ENCODE measurements around the gene OPA3.

Gene OPA3

DNA sequence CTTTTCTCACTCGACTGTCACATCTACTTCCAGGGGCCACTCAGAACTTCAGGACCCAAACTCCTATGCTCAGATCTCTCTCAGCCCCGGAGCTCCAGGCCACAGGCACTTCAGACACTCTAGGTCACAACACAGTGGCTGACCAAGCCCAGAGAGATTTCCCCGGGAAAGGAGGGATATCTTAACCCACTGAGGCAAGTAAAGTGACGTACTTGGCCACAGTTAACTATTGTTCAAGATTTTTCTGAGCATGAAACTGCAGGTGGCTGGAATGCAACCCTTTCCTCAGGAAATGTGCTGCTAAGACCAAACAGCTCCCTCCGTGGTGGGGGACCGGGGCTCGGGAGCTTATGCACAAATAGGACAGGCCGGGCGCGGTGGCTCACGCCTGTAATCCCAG is 23.9 kb downstream of the OPA3 start:
- no peak for DNase-seq

DNA sequence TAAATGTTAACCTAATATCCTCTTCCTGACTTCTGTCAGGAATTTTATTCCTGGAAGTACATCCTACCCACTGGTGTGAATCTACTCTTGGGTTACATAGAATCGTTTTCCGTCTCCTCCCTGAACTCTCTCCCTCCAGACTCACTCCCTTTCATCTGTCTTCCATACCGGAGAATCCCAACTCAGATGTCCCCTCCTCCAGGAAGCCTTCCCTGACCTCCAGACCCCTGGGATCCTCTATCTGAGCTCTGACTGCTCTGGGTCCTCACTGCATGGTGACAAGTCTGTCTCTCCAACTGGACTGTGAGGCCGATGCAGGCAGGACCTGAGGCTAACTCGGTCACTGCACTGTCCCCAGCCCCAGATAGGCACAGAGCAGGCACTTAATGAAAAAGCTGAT is 24.6 kb downstream of the OPA3 start:
- no peak for DNase-seq

DNA sequence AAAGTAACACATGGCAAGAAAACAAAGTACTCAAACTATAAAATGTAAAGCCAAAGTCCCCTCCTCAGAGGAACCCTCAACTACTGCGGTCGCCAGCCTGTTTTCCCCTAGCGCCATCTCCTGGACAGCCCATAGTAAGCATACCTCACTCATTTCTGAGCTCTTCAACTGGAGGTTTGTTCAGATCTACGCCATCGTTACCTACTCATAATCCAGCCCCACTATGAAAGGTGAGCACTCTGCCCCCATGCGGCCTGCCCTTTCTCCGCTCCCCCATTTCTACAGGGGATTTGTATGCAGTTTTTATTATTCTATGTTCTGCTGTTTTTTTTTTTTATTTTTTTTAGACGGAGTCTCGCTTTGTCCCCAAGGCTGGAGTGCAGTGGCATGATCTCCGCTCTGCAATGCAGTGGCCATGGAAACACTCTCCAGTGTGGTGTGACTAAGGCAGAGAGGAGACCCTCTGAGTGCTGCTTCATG is 26.2 kb downstream of the OPA3 start:
- DNase-seq = peak in 1 of 2 experiments; percentile 41

DNA sequence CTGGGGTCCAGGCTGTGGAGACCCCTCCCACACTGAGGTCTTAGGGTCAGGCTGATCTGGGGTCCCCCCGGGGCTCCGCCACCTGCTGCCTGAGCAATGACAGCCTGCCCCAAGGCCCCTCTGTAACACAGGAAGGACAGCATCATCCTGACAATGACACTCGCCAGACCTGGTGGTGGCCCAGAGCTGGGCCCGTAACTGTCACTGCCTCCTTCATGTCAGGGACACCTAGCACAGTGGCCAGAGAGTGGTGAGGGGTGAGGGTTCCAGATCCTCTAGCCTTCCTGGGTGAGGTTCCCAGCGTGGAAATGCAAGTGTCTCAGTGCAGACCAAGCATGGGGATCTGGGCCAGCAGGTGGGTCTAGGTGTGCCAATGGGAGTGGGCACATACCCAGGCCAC is 27.8 kb downstream of the OPA3 start:
- DNase-seq = no peak

DNA sequence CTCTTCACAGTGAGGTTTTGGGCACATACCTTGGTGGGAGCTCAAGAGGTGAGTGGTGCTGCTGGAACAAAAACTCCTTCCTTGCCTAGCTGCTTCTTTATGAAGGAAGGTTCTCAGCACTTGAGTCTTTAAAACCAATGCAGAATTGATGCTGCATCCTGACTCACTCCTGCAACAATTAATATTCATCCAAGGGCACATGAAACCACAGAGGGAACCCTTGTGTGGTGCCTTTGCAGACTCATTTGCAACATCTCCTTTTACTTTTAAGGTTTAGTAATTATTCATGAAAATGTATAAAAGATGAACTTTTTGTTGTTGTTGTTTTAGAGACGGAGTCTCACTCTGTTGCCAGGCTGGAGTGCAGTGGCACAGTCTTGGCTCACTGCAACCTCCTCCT is 30.1 kb downstream of the OPA3 start:
- DNase-seq = no peak

DNA sequence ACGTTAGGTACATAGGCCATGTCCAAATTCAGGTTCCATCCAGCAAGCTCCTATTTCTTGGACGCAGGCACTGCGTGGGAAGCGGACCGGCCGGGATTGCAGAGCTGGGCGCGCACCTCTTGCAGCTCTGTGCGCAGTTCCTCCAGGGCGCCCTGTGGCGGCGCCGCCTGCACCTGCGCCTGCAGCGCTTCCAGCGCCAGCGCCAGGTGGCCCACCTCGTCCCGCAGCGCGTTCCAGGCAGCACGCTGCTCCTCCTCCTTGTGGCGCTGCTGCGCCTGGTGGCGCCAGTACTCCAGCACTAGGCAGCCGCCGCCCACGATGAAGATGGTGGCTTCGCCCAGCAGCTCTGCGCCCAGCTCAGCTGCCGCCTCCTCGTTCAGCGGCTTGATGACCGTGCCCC is 31.1 kb downstream of the OPA3 start:
- no peak for DNase-seq

DNA sequence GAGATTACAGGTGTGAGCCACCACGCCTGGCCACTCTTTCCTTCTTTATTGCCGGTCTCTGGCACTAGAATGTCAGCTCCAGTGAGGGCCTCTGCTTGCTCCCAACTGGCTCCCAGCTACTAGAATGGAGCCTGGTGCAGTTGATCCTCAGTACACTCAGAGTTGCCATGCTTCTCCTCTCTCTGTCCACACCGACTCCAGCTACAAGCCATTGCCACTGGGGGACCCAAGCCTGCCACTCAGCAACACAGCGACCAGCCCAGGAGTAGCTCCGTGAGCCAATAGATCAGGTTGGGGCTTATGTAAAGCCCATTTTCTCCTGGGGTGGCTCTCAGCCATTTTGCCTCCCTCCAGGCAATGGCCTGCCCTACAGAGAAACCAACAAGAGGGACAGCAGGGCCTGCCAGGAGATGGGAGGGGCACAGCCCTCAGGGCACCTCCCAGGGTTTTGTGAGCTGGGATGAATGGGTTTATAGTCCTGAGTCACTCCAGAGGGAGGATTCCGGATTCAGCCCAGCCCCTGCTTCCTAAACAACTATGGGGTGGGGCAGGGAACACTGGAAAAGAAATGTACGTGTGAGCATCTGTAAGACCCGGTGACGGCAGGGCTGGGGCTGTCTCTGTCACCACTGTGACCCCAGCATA is 36.5 kb downstream of the OPA3 start:
- DNase-seq = no peak

DNA sequence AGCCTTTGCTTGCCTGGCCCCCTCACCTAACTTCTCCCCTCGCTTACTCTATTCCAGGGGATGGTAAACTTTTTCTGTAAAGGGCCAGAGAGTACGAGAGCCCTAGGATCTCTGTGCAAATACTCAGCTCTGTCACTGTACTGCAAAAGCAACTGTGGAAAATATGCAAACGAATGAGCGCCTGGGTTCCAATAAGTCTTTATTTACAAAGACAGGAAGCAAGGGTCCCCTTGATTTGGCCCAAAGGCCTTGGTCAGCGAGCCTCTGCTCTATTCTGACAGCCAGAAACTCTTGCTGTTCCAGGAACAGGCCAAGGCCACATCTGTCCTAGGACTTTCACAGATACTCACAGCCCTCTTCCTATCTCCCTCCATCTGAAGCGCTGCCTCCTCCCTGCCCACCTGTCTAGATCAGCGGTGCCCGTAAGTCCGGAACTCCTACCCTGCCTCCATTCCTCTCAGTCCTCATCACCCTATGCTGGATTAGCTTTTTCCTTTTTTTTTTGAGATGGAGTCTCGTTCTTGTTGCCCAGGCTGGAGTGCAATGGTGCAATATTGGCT is 37.3 kb downstream of the OPA3 start:
- DNase-seq = no peak

DNA sequence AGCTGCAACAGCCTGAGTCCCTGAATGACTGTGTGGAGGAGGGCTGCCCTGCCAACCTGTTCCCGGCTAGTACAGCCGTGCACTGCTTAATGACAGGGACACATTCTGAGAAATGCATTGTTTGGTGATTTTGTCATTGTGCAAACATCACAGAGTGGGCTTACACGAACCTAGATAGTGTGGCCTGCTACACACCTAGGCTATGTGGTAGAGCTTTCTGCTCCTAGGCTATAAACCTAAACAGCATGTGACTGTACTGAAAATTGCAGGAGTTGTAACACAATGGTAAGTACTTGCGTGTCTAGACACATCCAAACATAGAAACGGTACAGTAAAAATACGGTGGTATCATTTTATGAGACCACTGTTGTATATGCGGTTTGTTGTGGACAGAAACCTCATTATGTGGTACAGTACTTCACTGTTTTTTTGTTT is 42.4 kb downstream of the OPA3 start:
- DNase-seq = no peak

DNA sequence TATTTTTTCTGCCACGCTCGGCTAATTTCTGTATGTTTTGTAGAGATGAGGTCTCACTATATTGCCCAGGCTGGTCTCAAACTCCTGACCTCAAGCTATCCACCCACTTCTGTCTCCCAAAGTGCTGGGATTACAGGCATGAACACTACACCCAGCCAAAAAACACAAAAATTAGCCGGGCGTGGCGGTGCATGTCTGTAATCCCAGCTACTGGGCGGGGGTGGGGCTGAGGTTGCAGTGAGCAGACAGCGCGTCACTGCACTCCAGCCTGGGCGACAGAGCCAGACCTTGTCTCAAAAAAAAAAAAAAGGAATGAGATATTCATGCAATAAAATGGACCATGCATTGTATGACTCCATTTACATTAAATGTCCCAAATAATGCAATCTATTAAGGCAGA is 45.1 kb downstream of the OPA3 start:
- DNase-seq = no peak

DNA sequence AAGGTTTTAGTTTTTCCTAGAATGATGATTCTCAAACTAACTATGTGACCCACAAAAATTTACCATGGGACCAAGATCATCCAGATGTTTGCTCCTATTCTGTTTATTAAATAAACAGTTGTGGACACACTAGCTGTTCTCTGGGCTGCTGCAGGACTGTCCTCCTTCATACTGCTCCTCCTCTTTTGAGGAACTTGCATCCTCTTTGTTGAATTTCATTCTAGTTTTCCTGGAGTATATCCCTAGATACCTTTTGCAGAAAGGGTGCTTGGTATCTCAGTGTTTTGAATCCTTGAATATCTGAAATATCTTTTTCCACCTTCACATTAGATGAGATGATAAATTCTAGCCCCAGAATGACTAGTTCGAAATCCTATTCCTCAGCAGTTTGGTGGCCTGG is 53.3 kb downstream of the OPA3 start:
- DNase-seq = no peak

DNA sequence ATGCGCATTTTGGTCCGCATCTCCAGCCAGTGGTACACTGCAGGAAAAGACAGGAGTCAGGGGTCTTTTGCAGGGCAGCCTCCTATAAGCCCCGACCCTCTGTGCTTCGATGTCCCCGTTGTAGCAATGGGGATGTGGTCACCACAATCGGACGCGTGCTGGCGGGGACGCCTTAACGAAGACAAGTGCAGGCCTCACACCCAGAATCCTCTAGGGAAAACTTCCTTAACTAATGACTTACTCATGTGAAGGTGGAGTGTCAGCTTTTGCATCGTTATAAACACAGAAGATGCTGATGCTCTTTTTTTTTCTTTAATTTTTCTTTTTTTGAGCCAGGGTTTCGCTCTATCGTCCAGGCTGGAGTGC is 55.2 kb downstream of the OPA3 start:
- DNase-seq = no peak

DNA sequence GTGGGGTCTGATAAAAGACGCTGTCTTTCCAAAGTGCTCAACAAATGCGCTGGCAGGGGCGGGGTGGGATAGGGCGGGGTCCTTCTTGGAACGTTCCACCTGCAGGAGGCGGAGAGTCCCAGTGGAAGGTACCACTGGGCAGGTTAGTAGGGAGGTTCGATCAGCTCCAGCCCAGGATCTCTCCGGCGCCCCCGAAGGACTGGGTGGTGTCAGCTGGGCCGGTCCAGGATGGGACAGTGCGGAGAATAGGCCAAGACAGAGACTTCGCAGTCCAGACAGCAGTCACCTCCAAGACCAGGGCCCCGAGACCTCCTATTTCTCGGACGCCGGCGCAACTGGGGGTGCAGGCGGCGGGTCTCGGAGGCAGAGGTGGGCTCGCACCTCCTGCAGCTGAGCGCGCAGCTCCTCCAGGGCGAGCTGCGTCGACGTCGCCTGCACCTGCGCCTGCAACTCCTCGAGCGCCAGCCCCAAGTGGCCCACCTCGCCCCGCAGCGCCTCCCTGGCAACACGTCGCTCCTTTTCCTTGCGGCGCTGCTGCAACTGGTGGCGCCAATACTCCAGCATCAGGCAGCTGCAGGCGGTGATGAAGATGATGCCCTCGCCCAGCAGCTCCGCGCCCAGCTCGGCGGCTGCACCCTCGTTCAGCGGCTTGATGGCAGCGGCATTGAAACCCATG is 55.7 kb downstream of the OPA3 start:
- no peak for DNase-seq

DNA sequence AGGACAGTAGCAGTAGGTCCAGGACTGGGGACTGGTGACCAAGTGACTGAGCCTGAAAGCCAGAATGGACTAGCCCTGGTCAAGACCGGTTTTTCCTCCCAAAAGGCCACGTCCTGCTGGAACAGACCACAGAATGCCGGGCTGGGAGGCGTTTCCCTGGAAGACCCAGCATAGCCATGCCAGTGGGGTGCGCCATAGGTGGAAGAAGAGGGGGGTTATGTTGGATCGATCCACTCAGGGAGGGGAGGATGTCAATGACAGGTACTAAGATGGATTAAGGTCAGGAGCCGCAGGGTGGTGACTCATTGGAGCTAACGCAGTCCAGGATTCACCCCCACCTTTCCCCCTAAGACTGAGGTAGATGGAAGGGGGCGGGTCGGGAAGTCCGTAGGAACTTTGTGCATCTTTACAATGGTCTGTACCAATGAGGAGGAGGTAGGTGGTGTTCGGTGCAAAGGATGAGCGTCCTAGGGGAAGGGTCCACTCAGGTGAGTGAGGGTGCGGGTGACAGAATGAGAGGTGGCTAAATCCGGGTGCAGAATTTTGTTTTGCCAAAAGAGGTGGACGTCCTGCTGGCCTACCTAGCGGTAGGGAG is 56.4 kb downstream of the OPA3 start:
- DNase-seq = no peak

DNA sequence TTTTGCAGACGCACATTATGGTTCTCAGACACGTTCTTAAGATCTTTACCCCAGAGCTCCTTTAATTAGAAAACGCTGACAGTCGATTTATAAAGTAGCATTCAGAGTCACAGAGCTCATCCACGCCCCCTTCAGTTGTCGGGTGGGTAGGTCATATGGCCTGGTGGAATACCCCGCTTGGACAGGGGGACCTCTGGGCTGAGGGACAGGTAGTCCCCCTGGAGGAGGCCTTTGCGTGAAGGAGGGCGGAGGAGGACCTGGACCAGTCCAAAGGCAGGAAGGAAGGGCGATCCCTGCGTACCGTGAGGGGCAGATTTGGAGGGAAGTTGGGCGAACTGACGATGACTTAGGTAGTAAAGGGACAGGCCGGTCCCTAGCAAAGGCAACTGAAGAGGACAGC is 56.9 kb downstream of the OPA3 start:
- no peak for DNase-seq

DNA sequence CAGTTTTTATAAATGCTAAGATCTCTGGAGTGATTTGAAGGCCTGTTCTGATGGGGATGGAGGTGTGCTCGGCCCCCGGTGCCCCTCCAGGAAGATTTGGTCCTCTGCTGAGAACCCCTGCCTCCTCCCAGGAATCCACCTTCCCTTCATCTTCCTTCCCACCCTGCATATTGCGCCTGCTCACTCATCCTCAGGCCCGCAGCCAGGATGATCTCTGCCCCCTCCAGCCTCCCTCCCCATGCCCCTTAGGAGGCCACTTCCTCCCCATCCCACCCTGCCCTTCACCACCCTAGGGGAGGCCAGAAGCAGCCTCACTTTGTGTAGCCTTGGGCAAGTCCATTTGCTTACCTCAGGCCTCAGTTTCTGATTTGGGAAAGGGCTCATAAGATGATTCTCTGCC is 57.6 kb downstream of the OPA3 start:
- no peak for DNase-seq

DNA sequence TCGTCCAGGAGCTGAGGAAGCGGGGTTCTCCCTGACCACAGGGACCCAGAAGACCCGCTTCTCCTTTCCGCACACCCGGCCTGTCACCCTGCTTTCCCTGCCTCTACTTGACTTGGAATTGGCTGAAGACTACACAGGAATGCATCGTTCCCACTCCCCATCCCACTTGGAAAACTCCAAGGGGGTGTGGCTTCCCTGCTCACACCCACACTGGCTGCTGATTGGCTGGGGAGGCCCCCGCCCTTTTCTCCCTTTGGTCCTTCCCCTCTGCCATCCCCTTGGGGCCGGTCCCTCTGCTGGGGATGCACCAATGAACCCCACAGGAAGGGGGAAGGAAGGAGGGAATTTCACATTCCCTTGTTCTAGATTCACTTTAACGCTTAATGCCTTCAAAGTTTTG is 58.5 kb downstream of the OPA3 start:
- peak; percentile 31 to 64 for DNase-seq

DNA sequence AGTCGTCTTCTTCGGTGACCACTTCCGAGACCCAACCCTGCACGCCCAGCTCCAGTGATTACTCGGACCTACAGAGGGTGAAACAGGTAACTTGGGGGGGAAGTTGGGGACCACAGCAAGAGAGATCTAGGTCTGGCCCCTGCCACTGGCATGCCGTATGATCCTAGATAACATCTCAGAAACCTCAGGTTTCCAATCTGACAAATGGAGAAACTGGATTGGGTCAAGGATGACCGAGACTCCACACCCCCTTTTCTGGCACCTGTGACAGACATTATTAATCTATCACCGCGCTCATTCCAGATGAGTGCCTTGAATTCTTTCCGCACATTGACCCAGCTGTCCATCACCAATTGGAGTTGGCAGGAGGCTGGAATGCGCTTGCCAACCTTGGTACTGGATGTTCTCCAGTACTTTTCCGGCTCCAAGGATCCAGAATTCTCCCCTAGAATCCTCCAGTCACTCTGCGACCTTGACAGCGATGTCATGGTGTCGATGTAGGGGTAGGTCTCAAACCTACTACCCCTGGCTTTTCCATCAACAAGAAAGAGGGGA is 60.0 kb downstream of the OPA3 start:
- DNase-seq = peak in 1 of 2 experiments; percentile 53

DNA sequence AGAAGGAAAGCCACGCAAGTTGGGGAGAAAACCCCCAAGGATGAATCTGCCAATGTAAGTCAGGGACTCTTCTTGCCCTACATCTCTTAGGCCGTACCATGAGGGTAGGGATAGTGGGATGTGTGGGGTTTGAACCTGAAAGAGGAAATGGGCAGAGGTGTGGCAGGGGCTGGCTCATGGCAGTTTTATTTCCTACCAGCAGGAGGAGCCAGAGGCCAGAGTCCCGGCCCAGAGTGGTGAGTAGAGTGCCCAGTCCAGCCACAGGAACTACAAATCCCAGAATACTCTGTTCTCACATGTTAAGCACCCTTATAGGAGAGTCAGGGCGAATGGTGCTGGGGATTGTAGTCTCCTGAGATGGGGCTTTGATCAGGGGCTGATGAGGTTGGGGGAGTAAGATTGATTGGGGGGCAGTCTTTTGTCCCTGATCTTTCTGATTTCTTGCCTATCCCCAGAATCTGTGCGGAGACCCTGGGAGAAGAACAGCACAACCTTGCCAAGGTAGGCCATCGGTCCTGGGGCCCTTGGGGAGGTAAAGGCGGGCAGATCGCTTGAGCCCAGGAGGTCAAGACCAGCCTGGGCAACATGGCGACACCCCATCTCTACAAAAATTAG is 60.9 kb downstream of the OPA3 start:
- DNase-seq = peak; percentile 90 to 91

DNA sequence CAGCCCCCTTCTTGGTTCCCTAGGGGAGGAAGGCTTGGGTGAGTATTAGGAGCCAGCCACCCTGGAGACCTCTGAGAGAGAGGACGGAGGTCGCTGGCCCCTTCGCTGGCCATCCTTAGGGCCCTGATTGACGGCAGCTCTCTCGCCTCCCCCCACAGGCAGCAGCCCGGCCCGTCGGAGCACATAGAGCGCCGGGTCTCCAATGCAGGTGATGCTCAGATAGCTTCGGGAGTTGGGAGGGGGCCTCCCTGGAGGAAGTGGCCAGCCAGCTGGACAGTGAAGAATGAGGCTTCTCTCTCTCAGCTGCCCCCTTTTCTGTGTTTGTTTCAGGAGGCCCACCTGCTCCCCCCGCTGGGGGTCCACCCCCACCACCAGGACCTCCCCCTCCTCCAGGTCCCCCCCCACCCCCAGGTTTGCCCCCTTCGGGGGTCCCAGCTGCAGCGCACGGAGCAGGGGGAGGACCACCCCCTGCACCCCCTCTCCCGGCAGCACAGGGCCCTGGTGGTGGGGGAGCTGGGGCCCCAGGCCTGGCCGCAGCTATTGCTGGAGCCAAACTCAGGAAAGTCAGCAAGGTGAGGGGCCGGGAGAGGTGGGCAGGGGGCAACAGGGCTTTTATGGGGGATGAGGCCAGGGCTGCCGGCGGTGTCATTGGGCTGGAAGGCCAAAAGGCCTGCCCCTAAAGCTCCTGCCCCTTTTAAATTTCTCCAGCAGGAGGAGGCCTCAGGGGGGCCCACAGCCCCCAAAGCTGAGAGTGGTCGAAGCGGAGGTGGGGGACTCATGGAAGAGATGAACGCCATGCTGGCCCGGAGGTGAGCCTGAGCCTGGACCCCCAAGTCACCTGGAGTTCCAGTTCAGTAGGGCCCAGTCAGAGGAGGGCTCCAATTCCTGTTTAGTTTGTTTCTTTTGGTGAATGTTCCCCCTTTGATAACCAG is 62.3 kb downstream of the OPA3 start:
- no peak for DNase-seq

DNA sequence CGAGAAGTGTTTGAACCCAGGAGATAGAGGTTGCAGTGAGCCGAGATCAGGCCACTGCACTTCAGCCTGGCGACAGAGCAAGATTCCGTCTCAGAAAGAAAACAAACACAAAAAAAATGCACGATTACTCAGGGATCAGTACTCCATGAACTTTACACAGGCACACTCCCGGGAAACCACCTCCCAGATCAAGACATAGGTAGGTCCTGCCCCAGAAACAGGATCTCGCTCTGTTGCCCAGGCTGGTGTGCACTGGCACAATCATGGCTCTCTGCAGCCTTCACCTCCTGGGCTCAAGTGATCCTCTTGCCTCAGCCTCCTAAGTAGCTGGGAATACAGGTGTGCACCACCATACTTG is 66.2 kb downstream of the OPA3 start:
- DNase-seq = no peak
